HEK293 (cell line): ENCODE measurements around the gene BORCS6.

Experiments used
- CTCF ChIA-PET: fragments of 350-600 bp; formaldehyde crosslinking; extraction: SDS; loops from one replicate; lab custom pipeline; 2021; ENCODE audit warnings: antibody characterized with exemption; lab: Yijun Ruan, JAX
- POLR2A ChIA-PET: fragments of 300-600 bp; formaldehyde crosslinking; extraction: SDS; loops from one replicate; lab custom pipeline; 2020; ENCODE audit warnings: antibody characterized with exemption, inconsistent platforms; lab: Yijun Ruan, JAX
- H3K27ac ChIP-seq: fragments of 200-500 bp; sonication (Bioruptor generic); 2 replicates; pipeline ENCODE4 v1.5.1; 2014; ENCODE audit warnings: low read depth, low read length, control low read depth, inconsistent platforms; ENCODE audit errors: extremely low read depth
- H3K36me3 ChIP-seq, 2 experiments: fragments of 200-500 bp in 1 of 2; sonication (Bioruptor generic) in 1 of 2; 1 replicate in 1 of 2; 2 replicates in 1 of 2; pipeline ENCODE4 v1.5.1; 2014 to 2017; ENCODE audit warnings: inconsistent platforms in 2 of 2, low read length in 2 of 2; ENCODE audit not compliant: control insufficient read depth in 2 of 2, insufficient read depth in 1 of 2
- H3K4me1 ChIP-seq: fragments of 200-500 bp; sonication (Bioruptor generic); 2 replicates; pipeline ENCODE4 v1.5.1; 2014; ENCODE audit warnings: mild to moderate bottlenecking, low read length, inconsistent platforms; ENCODE audit not compliant: control insufficient read depth, insufficient read depth
- H3K4me3 ChIP-seq: 2 replicates; pipeline ENCODE4 v1.5.1; 2011; ENCODE audit warnings: low read depth, mild to moderate bottlenecking, control low read depth, low read length, moderate library complexity
- H3K9me3 ChIP-seq: fragments of 200-500 bp; sonication (Bioruptor generic); 2 replicates; pipeline ENCODE4 v1.5.1; 2014; ENCODE audit warnings: low read depth, low read length, inconsistent platforms; ENCODE audit not compliant: control insufficient read depth, insufficient read depth
- BCL11B ChIP-seq: fragments of 450-650 bp; formaldehyde crosslinking; IDR thresholded peaks from 2 replicates; pipeline ENCODE4 v1.5.1; 2016; ENCODE audit warnings: low read depth, missing biosample characterization, missing genetic modification characterization
- KLF1 ChIP-seq: fragments of 450-650 bp; formaldehyde crosslinking; IDR thresholded peaks from 2 replicates; pipeline ENCODE4 v1.5.1; 2016; ENCODE audit warnings: missing biosample characterization, missing genetic modification characterization
- KLF16 ChIP-seq: fragments of 450-650 bp; formaldehyde crosslinking; IDR thresholded peaks from 2 replicates; pipeline ENCODE4 v1.5.1; 2017; ENCODE audit warnings: missing biosample characterization, missing genetic modification characterization
- PRDM1 ChIP-seq: fragments of 450-650 bp; formaldehyde crosslinking; IDR thresholded peaks from 2 replicates; pipeline ENCODE4; 2016; ENCODE audit warnings: missing biosample characterization, missing genetic modification characterization
- PRDM10 ChIP-seq: fragments of 450-650 bp; formaldehyde crosslinking; IDR thresholded peaks from 2 replicates; pipeline ENCODE4 v1.5.1; 2016; ENCODE audit warnings: missing biosample characterization, missing genetic modification characterization
- SALL2 ChIP-seq: fragments of 450-650 bp; formaldehyde crosslinking; IDR thresholded peaks from 2 replicates; pipeline ENCODE4 v1.5.0; 2017; ENCODE audit warnings: missing biosample characterization, mild to moderate bottlenecking, missing genetic modification characterization, borderline replicate concordance
- SCRT2 ChIP-seq: fragments of 450-650 bp; formaldehyde crosslinking; IDR thresholded peaks from 2 replicates; pipeline ENCODE4 v1.5.1; 2016; ENCODE audit warnings: missing biosample characterization, missing genetic modification characterization
- YY1 ChIP-seq: fragments of 450-650 bp; formaldehyde crosslinking; IDR thresholded peaks from 2 replicates; pipeline ENCODE4 v1.5.1; 2018; ENCODE audit warnings: missing biosample characterization, missing genetic modification characterization
- ZBTB1 ChIP-seq: fragments of 450-650 bp; formaldehyde crosslinking; IDR thresholded peaks from 2 replicates; pipeline ENCODE4 v1.5.1; 2016; ENCODE audit warnings: missing biosample characterization, missing genetic modification characterization
- ZBTB10 ChIP-seq: fragments of 450-650 bp; formaldehyde crosslinking; IDR thresholded peaks from 2 replicates; pipeline ENCODE4 v1.5.1; 2016; ENCODE audit warnings: missing biosample characterization, missing genetic modification characterization
- ZBTB17 ChIP-seq: fragments of 450-650 bp; formaldehyde crosslinking; IDR thresholded peaks from 2 replicates; pipeline ENCODE4 v1.5.1; 2016; ENCODE audit warnings: missing biosample characterization, missing genetic modification characterization
- ZBTB20 ChIP-seq: fragments of 450-650 bp; formaldehyde crosslinking; IDR thresholded peaks from 2 replicates; pipeline ENCODE4 v1.5.1; 2016; ENCODE audit warnings: missing biosample characterization, missing genetic modification characterization
- ZFP69B ChIP-seq: fragments of 450-650 bp; formaldehyde crosslinking; IDR thresholded peaks from 2 replicates; pipeline ENCODE4 v1.5.1; 2016; ENCODE audit warnings: missing biosample characterization, missing genetic modification characterization
- ZNF112 ChIP-seq: fragments of 450-650 bp; formaldehyde crosslinking; IDR thresholded peaks from 2 replicates; pipeline ENCODE4 v1.5.0; 2017; ENCODE audit warnings: missing biosample characterization, missing genetic modification characterization
- ZNF148 ChIP-seq: fragments of 450-650 bp; formaldehyde crosslinking; IDR thresholded peaks from 2 replicates; pipeline ENCODE4 v1.5.0; 2017; ENCODE audit warnings: missing biosample characterization, missing genetic modification characterization, borderline replicate concordance
- ZNF175 ChIP-seq: fragments of 450-650 bp; formaldehyde crosslinking; IDR thresholded peaks from 2 replicates; pipeline ENCODE4 v1.5.1; 2016; ENCODE audit warnings: missing biosample characterization, missing genetic modification characterization
- ZNF280D ChIP-seq: fragments of 450-650 bp; formaldehyde crosslinking; IDR thresholded peaks from 2 replicates; pipeline ENCODE4 v1.5.1; 2016; ENCODE audit warnings: missing biosample characterization, missing genetic modification characterization
- ZNF37A ChIP-seq: fragments of 450-650 bp; IDR thresholded peaks from 2 replicates; pipeline ENCODE4 v1.5.1; 2018; ENCODE audit warnings: missing biosample characterization, missing genetic modification characterization
- ZNF48 ChIP-seq: fragments of 450-650 bp; formaldehyde crosslinking; IDR thresholded peaks from 2 replicates; pipeline ENCODE4 v1.5.1; 2016; ENCODE audit warnings: missing biosample characterization, missing genetic modification characterization
- ZNF549 ChIP-seq: fragments of 450-650 bp; IDR thresholded peaks from 2 replicates; pipeline ENCODE4 v1.5.1; 2018; ENCODE audit warnings: missing biosample characterization, missing genetic modification characterization, mild to moderate bottlenecking, inconsistent platforms, moderate library complexity
- ZNF561 ChIP-seq: fragments of 450-650 bp; IDR thresholded peaks from 2 replicates; pipeline ENCODE4 v1.5.1; 2018; ENCODE audit warnings: missing biosample characterization, missing genetic modification characterization, borderline replicate concordance
- ZNF610 ChIP-seq: fragments of 450-650 bp; formaldehyde crosslinking; IDR thresholded peaks from 2 replicates; pipeline ENCODE4 v1.5.1; 2016; ENCODE audit warnings: missing biosample characterization, missing genetic modification characterization, borderline replicate concordance
- ZNF707 ChIP-seq: fragments of 450-650 bp; formaldehyde crosslinking; IDR thresholded peaks from 2 replicates; pipeline ENCODE4 v1.5.1; 2016; ENCODE audit warnings: missing biosample characterization, missing genetic modification characterization
- ZNF785 ChIP-seq: fragments of 450-650 bp; formaldehyde crosslinking; IDR thresholded peaks from 2 replicates; pipeline ENCODE4 v1.5.1; 2016; ENCODE audit warnings: missing biosample characterization, missing genetic modification characterization
- ZSCAN23 ChIP-seq: fragments of 450-650 bp; formaldehyde crosslinking; IDR thresholded peaks from 2 replicates; pipeline ENCODE4 v1.5.1; 2016; ENCODE audit warnings: missing biosample characterization, missing genetic modification characterization

BORCS6 gene

GRCh38 chr17:8156246-8156992 lies 33.6 kb downstream of the BORCS6 start:
- Histone ChIP-seq H3K9me3 (no peaks in the 10 kb centered on the region), H3K4me1 (peaks cover 31% of the 10 kb centered on the region), H3K4me3 (peak overlapping the region; percentile 45), H3K36me3 (peaks cover 15 to 28% of the 10 kb centered on the region in 2 experiments; a peak in 2 of 3 replicates), H3K27ac (peak overlapping the region; percentile 69)
- POLR2A ChIA-PET: interaction anchor here (0.6 to 4.6 kb wide), 20 partner anchors 9 to 299 kb away, joined by 3 to 34 read pairs (median 6); partner anchors contain the start of genes ALOXE3, AURKB, BORCS6 and CTC1
- CTCF ChIA-PET: interaction anchor here (0.6 to 7.3 kb wide), 9 partner anchors 11 to 96 kb away, joined by 3 to 91 read pairs (median 5); partner anchors contain the start of gene ALOXE3
- TF ChIP-seq ZNF148 (tag by site-specific recombination) (no peak), ZNF48 (tag by site-specific recombination) (no peak), ZNF175 (tag by site-specific recombination) (no peak), ZNF610 (tag by site-specific recombination) (no peak), ZNF561 (tag by site-specific recombination) (no peak; the same call in 1 of the 2 replicates), ZBTB1 (tag by site-specific recombination) (peak; percentile 83; the same call in 1 of the 2 replicates), ZNF280D (tag by site-specific recombination) (no peak), PRDM1 (tag by site-specific recombination) (no peak), YY1 (no peak), KLF1 (tag by site-specific recombination) (peak; percentile 74), BCL11B (tag by site-specific recombination) (no peak), ZBTB20 (tag by site-specific recombination) (no peak; the same call in 1 of the 2 replicates), SALL2 (tag by site-specific recombination) (no peak), ZNF707 (no peak), ZSCAN23 (tag by site-specific recombination) (no peak), ZFP69B (tag by site-specific recombination) (peak; percentile 94), ZBTB17 (tag by site-specific recombination) (peak; percentile 94), ZBTB10 (tag by site-specific recombination) (peak; percentile 88), KLF16 (tag by site-specific recombination) (peak; percentile 95), PRDM10 (peak; percentile 81), SCRT2 (tag by site-specific recombination) (no peak; the same call in 1 of the 2 replicates), ZNF785 (tag by site-specific recombination) (no peak), ZNF549 (no peak), ZNF112 (tag by site-specific recombination) (no peak), ZNF37A (tag by site-specific recombination) (no peak)
